WTC11 (cell line): ENCODE measurements around the gene NOP9. TPM values are rescaled to one million over a fixed set of nuclear protein-coding genes. Genes with fewer than 3 reads are reported as not detected.

Source experiments
- ATAC-seq: fragments of 200-7000 bp; cut with Tn5 transposase; 2 replicates; pipeline ENCODE4 v1.10.0; 2021; ENCODE audit warnings: mild to moderate bottlenecking, moderate library complexity
- CTCF ChIA-PET: fragments of 300-600 bp; sonication (Branson Sonifier 250); formaldehyde crosslinking; loops from one replicate; lab custom pipeline; 2021; ENCODE audit warnings: antibody characterized with exemption; lab: Charles Lee
- POLR2A ChIA-PET: fragments of 350-600 bp; sonication (Branson Sonifier 250); formaldehyde crosslinking; loops from one replicate; lab custom pipeline; 2021; ENCODE audit warnings: antibody characterized with exemption; lab: Charles Lee
- DNase-seq: peaks from one replicate; pipeline ENCODE4 v3.0.0; 2021; ENCODE audit warnings: low spot score
- H3K27ac Mint-ChIP-seq: 2 replicates; pipeline ENCODE4 v1.8.0; 2021; ENCODE audit warnings: mixed read lengths
- H3K27me3 Mint-ChIP-seq: 2 replicates; pipeline ENCODE4 v1.8.0; 2021; ENCODE audit warnings: low read depth, mild to moderate bottlenecking, moderate library complexity, mixed read lengths
- H3K36me3 Mint-ChIP-seq: 2 replicates; pipeline ENCODE4 v1.8.0; 2021; ENCODE audit warnings: mixed read lengths
- H3K4me1 Mint-ChIP-seq: 2 replicates; pipeline ENCODE4 v1.8.0; 2022; ENCODE audit warnings: mixed read lengths
- H3K4me3 Mint-ChIP-seq: 2 replicates; pipeline ENCODE4 v1.8.0; 2021; ENCODE audit warnings: mild to moderate bottlenecking, moderate library complexity, mixed read lengths
- H3K9me3 Mint-ChIP-seq: 2 replicates; pipeline ENCODE4 v1.8.0; 2021; ENCODE audit warnings: mixed read lengths
- CDX4 ChIP-seq: fragments of 250-450 bp; sonication (Bioruptor Pico); IDR thresholded peaks from 2 replicates; pipeline ENCODE4 v1.9.0; 2021; ENCODE audit warnings: moderate library complexity, mild to moderate bottlenecking, inconsistent platforms, borderline replicate concordance
- CREM ChIP-seq: sonication (generic); formaldehyde crosslinking; IDR thresholded peaks from 2 replicates; pipeline ENCODE4 v1.8.1; 2022; ENCODE audit warnings: mild to moderate bottlenecking, missing genetic modification reagents, moderate library complexity
- FOXK1 ChIP-seq: sonication (generic); formaldehyde crosslinking; IDR thresholded peaks from 2 replicates; pipeline ENCODE4 v1.8.0; 2022; ENCODE audit warnings: mild to moderate bottlenecking, moderate library complexity, missing genetic modification reagents
- FOXP1 ChIP-seq: sonication (generic); formaldehyde crosslinking; IDR thresholded peaks from 2 replicates; pipeline ENCODE4 v1.8.0; 2022; ENCODE audit warnings: missing genetic modification reagents, mild to moderate bottlenecking, moderate library complexity, borderline replicate concordance
- GABPB1 ChIP-seq: sonication (generic); formaldehyde crosslinking; IDR thresholded peaks from 2 replicates; pipeline ENCODE4 v1.8.1; 2023; ENCODE audit warnings: mild to moderate bottlenecking, missing genetic modification reagents
- HMGA2 ChIP-seq: fragments of 250-450 bp; sonication (Bioruptor Pico); IDR thresholded peaks from 2 replicates; pipeline ENCODE4 v1.4.0; 2021; ENCODE audit warnings: mild to moderate bottlenecking, moderate library complexity
- HMGXB4 ChIP-seq: sonication (generic); formaldehyde crosslinking; IDR thresholded peaks from 2 replicates; pipeline ENCODE4 v1.8.1; 2023; ENCODE audit warnings: mild to moderate bottlenecking, moderate library complexity, missing genetic modification reagents
- IRF1 ChIP-seq: sonication (generic); formaldehyde crosslinking; IDR thresholded peaks from 2 replicates; pipeline ENCODE4 v1.8.0; 2023; ENCODE audit warnings: missing genetic modification reagents
- JUN ChIP-seq: sonication (generic); formaldehyde crosslinking; IDR thresholded peaks from 2 replicates; pipeline ENCODE4 v1.8.0; 2023; ENCODE audit warnings: mild to moderate bottlenecking, missing genetic modification reagents
- MAX ChIP-seq: sonication (generic); formaldehyde crosslinking; IDR thresholded peaks from 2 replicates; pipeline ENCODE4 v1.8.0; 2022; ENCODE audit warnings: mild to moderate bottlenecking, missing genetic modification reagents
- NFYB ChIP-seq: sonication (generic); formaldehyde crosslinking; conservative IDR thresholded peaks from 2 replicates; pipeline ENCODE4 v1.8.0; 2022; ENCODE audit warnings: low read depth, missing genetic modification reagents
- NR2C2 ChIP-seq: sonication (generic); formaldehyde crosslinking; IDR thresholded peaks from 2 replicates; pipeline ENCODE4 v1.8.0; 2022; ENCODE audit warnings: mild to moderate bottlenecking, missing genetic modification reagents
- SMAD3 ChIP-seq: sonication (generic); formaldehyde crosslinking; IDR thresholded peaks from 2 replicates; pipeline ENCODE4 v1.8.0; 2022; ENCODE audit warnings: missing genetic modification reagents, mild to moderate bottlenecking, borderline replicate concordance
- TCF7 ChIP-seq: sonication (generic); formaldehyde crosslinking; IDR thresholded peaks from 2 replicates; pipeline ENCODE4 v1.8.0; 2022; ENCODE audit warnings: mild to moderate bottlenecking, low read depth, missing genetic modification reagents, moderate library complexity
- TEAD1 ChIP-seq: sonication (generic); formaldehyde crosslinking; IDR thresholded peaks from 2 replicates; pipeline ENCODE4 v1.8.0; 2022; ENCODE audit warnings: mild to moderate bottlenecking, missing genetic modification reagents
- TEAD4 ChIP-seq: sonication (generic); formaldehyde crosslinking; IDR thresholded peaks from 2 replicates; pipeline ENCODE4 v1.8.0; 2022; ENCODE audit warnings: mild to moderate bottlenecking, missing genetic modification reagents
- ZBTB21 ChIP-seq: sonication (generic); formaldehyde crosslinking; IDR thresholded peaks from 2 replicates; pipeline ENCODE4 v1.8.1; 2023; ENCODE audit warnings: mild to moderate bottlenecking, missing genetic modification reagents, borderline replicate concordance
- ZBTB43 ChIP-seq: sonication (generic); formaldehyde crosslinking; IDR thresholded peaks from 2 replicates; pipeline ENCODE4 v1.8.1; 2023; ENCODE audit warnings: mild to moderate bottlenecking, missing genetic modification reagents
- ZNF138 ChIP-seq: sonication (generic); formaldehyde crosslinking; conservative IDR thresholded peaks from 2 replicates; pipeline ENCODE4 v1.8.1; 2022; ENCODE audit warnings: mild to moderate bottlenecking, moderate library complexity, missing genetic modification reagents
- ZNF232 ChIP-seq: sonication (generic); formaldehyde crosslinking; IDR thresholded peaks from 2 replicates; pipeline ENCODE4 v1.8.0; 2022; ENCODE audit warnings: mild to moderate bottlenecking, missing genetic modification reagents
- ZNF396 ChIP-seq: fragments of 250-450 bp; sonication (Bioruptor Pico); IDR thresholded peaks from 2 replicates; pipeline ENCODE4 v1.8.0; 2021; ENCODE audit warnings: mild to moderate bottlenecking, moderate library complexity, borderline replicate concordance
- total RNA-seq: library from RNA; stranded (reverse); gene quantifications from 3 replicates; pipeline ENCODE4 v1.2.3, GENCODE V29; 2021
- TF ChIP-seq, protein P1 (sequence below): fragments of 250-450 bp; sonication (Bioruptor Pico); IDR thresholded peaks from 2 replicates; pipeline ENCODE4 v1.8.0; 2021; ENCODE audit warnings: mild to moderate bottlenecking
- TF ChIP-seq, protein P2 (sequence below): fragments of 250-450 bp; sonication (Bioruptor Pico); conservative IDR thresholded peaks from 2 replicates; pipeline ENCODE4 v1.9.0; 2021; ENCODE audit warnings: mild to moderate bottlenecking
- TF ChIP-seq, protein P3 (sequence below): sonication (generic); formaldehyde crosslinking; IDR thresholded peaks from 2 replicates; pipeline ENCODE4 v1.8.0; 2022; ENCODE audit warnings: mild to moderate bottlenecking, missing genetic modification reagents
- TF ChIP-seq, protein P4 (sequence below): sonication (generic); formaldehyde crosslinking; IDR thresholded peaks from 2 replicates; pipeline ENCODE4 v1.8.1; 2023; ENCODE audit warnings: mild to moderate bottlenecking, missing genetic modification reagents, moderate library complexity

NOP9 gene
- total RNA-seq, 1 experiment from 2014 or later = 44.4 TPM

- CTCF ChIA-PET = interaction anchor here (0.6 to 3.2 kb wide), 11 partner anchors 8 to 760 kb away, joined by 3 to 21 read pairs (median 5); partner anchors contain the start of genes CIDEB, DHRS1, KHNYN and NOP9
- POLR2A ChIA-PET = interaction anchor here (0.6 kb wide), 2 partner anchors 70 to 104 kb away, joined by 3 read pairs; no protein-coding TSS in a partner anchor
- DNase-seq (peak; percentile 63), ATAC-seq (peak; percentile 74)
- no peak overlapping the region for H3K4me3 Mint-ChIP-seq
- H3K27ac Mint-ChIP-seq = no peak overlapping the region
- no peaks in the 10 kb centered on the region for H3K36me3 Mint-ChIP-seq
- H3K4me1 Mint-ChIP-seq = no peaks in the 10 kb centered on the region
- no peaks in the 10 kb centered on the region for H3K9me3 Mint-ChIP-seq
- H3K27me3 Mint-ChIP-seq = peaks cover 87% of the 10 kb centered on the region
- TF ChIP-seq NFYB (no peak), GABPB1 (CRISPR knock-in tag) (peak; percentile 78), HMGXB4 (CRISPR knock-in tag) (peak; percentile 65; the same call in 1 of the 2 replicates), FOXK1 (CRISPR knock-in tag) (peak; percentile 76; the same call in 1 of the 2 replicates), TCF7 (peak; percentile 58; the same call in 1 of the 2 replicates), ZNF232 (CRISPR knock-in tag) (no peak), ZNF396 (CRISPR knock-in tag) (no peak), MAX (CRISPR knock-in tag) (peak; percentile 99), ZBTB43 (CRISPR knock-in tag) (no peak; the same call in 1 of the 2 replicates), NR2C2 (CRISPR knock-in tag) (no peak), CREM (CRISPR knock-in tag) (0 out of 2 replicates have a peak, but pooled peaks have one; percentile 26), CDX4 (CRISPR knock-in tag) (no peak), SMAD3 (CRISPR knock-in tag) (no peak), ZBTB21 (CRISPR knock-in tag) (peak; percentile 83; the same call in 1 of the 2 replicates), JUN (CRISPR knock-in tag) (peak; percentile 94; the same call in 1 of the 2 replicates), TEAD1 (peak; percentile 95), ZNF138 (CRISPR knock-in tag) (peak; percentile 84; the same call in 1 of the 2 replicates), IRF1 (CRISPR knock-in tag) (peak; percentile 89), FOXP1 (CRISPR knock-in tag) (peak; percentile 93), HMGA2 (no peak), TEAD4 (CRISPR knock-in tag) (no peak; the same call in 1 of the 2 replicates)
- TF ChIP-seq, protein P1, sequence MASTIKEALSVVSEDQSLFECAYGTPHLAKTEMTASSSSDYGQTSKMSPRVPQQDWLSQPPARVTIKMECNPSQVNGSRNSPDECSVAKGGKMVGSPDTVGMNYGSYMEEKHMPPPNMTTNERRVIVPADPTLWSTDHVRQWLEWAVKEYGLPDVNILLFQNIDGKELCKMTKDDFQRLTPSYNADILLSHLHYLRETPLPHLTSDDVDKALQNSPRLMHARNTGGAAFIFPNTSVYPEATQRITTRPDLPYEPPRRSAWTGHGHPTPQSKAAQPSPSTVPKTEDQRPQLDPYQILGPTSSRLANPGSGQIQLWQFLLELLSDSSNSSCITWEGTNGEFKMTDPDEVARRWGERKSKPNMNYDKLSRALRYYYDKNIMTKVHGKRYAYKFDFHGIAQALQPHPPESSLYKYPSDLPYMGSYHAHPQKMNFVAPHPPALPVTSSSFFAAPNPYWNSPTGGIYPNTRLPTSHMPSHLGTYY (CRISPR knock-in tag) = no peak
- TF ChIP-seq, protein P2, sequence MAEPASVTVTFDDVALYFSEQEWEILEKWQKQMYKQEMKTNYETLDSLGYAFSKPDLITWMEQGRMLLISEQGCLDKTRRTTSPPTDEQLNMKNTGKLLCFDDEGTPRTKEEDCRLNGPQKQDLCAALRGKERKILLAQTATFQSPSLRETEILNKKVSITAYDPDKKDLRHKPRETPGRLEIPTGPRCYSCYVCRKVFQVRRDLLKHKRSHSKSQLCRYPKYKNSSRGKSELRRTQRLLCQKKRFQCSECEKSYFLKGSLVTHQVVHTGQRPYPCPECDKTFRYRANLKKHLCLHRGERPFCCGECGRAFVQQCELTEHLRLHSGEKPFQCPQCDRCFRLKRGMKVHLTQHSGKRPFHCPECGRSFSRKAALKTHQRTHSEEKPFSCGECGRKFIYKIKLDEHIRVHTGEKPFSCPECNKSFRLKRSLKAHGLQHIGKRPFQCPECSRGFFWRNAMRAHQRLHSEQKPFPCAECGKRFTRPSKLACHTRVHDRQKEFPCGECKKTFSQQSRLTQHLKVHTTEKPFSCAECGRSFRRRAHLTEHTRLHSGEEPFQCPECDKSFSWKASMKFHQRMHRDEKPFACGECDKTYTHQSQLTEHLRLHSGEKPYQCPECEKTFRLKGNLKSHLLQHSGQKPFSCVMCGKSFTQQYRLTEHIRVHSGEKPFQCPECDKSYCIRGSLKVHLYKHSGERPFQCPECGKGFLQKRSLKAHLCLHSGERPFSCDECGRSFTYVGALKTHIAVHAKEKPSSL (CRISPR knock-in tag) = no peak
- TF ChIP-seq, protein P3, sequence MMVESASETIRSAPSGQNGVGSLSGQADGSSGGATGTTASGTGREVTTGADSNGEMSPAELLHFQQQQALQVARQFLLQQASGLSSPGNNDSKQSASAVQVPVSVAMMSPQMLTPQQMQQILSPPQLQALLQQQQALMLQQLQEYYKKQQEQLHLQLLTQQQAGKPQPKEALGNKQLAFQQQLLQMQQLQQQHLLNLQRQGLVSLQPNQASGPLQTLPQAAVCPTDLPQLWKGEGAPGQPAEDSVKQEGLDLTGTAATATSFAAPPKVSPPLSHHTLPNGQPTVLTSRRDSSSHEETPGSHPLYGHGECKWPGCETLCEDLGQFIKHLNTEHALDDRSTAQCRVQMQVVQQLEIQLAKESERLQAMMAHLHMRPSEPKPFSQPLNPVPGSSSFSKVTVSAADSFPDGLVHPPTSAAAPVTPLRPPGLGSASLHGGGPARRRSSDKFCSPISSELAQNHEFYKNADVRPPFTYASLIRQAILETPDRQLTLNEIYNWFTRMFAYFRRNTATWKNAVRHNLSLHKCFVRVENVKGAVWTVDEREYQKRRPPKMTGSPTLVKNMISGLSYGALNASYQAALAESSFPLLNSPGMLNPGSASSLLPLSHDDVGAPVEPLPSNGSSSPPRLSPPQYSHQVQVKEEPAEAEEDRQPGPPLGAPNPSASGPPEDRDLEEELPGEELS (CRISPR knock-in tag) = peak; percentile 96
- TF ChIP-seq, protein P4, sequence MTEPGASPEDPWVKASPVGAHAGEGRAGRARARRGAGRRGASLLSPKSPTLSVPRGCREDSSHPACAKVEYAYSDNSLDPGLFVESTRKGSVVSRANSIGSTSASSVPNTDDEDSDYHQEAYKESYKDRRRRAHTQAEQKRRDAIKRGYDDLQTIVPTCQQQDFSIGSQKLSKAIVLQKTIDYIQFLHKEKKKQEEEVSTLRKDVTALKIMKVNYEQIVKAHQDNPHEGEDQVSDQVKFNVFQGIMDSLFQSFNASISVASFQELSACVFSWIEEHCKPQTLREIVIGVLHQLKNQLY (CRISPR knock-in tag) = no peak
Measured at GRCh38 chr14:24315807-24316596, 16.4 kb downstream of the NOP9 start.
